ENCODE data around the gene COL7A1.

Gene COL7A1

DNA sequence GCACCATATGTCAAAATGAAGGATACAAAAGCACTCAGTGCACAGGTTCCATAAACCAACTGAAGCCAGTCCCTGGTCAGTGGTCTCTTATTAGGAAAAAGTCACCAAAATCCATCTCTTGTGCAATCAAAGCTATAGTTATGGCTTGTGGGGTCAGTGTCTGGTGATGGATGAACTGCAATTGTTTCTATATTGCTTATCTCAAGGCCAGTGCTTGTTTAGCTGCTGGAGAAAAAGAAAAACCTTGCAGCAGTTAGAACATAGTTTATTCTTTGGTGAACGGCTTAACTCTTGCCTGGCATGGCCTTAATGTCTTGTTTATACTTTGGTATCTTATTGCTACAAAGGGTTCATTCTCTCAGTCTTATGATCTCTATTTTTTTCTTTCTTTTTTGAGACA, 17.2 kb upstream of the COL7A1 start:
- Histone ChIP-seq H3K9ac (ENCODE audit: low read depth, low read length) (no peak overlapping the region), H3K9me3 (ENCODE audit: control insufficient read depth, insufficient read depth, low read length) (peaks cover under 1% of the 10 kb centered on the region), H3K4me3 (ENCODE audit: low read depth, low read length) (no peak overlapping the region), H3K27me3 (ENCODE audit: control insufficient read depth, insufficient read depth, low read length) (no peaks in the 10 kb centered on the region), H3K36me3 (ENCODE audit: control insufficient read depth, insufficient read depth, low read length) (peaks cover 5% of the 10 kb centered on the region), H3K4me1 (ENCODE audit: control insufficient read depth, insufficient read depth, low read length) (no peaks in the 10 kb centered on the region)

DNA sequence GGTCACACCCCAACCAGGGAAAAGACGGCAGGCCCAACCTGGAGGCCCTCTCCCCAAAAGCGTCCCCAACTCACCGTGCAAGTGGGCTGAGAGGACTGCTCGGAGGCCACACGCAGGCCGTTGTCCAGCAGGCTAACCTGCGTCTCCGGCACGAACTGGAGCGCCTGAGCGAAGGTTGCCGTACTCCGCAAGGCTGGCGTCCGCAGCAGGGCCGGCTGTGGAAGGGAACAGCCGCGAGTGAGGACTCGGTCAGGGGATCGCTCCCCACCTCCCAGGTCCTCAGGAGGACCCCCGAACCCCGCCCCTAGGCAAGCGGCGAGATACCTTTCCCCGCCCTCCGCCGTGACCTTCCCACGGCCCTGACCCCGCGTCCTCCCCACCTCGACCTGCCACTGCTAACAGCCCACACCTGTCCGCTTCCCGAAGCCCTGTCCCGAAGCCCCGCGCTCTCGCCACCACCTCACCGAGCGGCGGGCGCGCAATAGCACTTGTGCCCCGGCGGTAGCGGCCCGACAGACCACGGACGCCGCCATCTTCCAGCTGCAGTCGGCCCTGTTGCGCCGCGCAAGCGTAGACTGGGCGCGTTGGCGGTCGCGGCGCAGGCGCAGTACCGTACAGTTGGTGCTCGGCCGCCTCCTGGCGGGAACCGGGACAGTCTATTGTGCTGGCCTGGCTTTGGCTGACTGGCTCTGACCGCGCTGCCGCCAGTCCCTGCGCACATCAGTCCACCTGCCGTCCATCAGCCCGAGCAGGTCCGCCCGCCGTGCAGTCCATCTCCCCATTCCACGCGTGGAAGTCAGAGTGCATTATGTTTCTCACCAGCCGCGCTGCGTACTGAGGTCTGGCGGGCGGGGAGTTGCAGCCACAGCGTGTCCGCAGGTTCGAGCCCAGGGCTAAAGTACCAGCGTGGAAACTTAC, 14.2 kb upstream of the COL7A1 start, which contains the start of gene UQCRC1:
Gene UQCRC1 (minus strand): TSS at position 559 of the 918 bp plus-strand sequence. CDS start 26 bp downstream, at position 533.
- Histone ChIP-seq H3K4me3 (ENCODE audit: low read depth, low read length) (peak within 1 kb of the TSS; percentile 98), H3K4me1 (ENCODE audit: control insufficient read depth, insufficient read depth, low read length) (no peaks in the 10 kb centered on the region), H3K36me3 (ENCODE audit: control insufficient read depth, insufficient read depth, low read length) (peaks cover 23% of the 10 kb centered on the region), H3K9me3 (ENCODE audit: control insufficient read depth, insufficient read depth, low read length) (no peaks in the 10 kb centered on the region), H3K27me3 (ENCODE audit: control insufficient read depth, insufficient read depth, low read length) (no peaks in the 10 kb centered on the region), H3K9ac (ENCODE audit: low read depth, low read length) (peak within 1 kb of the TSS; percentile 89)

- peaks cover 42% of the 10 kb centered on the region for H3K36me3 ChIP-seq (ENCODE audit: control insufficient read depth, insufficient read depth, low read length)
- H3K27me3 ChIP-seq (ENCODE audit: control insufficient read depth, insufficient read depth, low read length): no peaks in the 10 kb centered on the region
- no peaks in the 10 kb centered on the region for H3K4me1 ChIP-seq (ENCODE audit: control insufficient read depth, insufficient read depth, low read length)
- H3K9me3 ChIP-seq (ENCODE audit: control insufficient read depth, insufficient read depth, low read length): no peaks in the 10 kb centered on the region
- H3K9ac ChIP-seq (ENCODE audit: low read depth, low read length): no peak overlapping the region
- H3K4me3 ChIP-seq (ENCODE audit: low read depth, low read length): no peak overlapping the region
Measured at GRCh38 chr3:48607519-48607918, 12.4 kb upstream of the COL7A1 start.

- H3K27me3 ChIP-seq (ENCODE audit: control insufficient read depth, insufficient read depth, low read length): no peaks in the 10 kb centered on the region
- peaks cover 85% of the 10 kb centered on the region for H3K36me3 ChIP-seq (ENCODE audit: control insufficient read depth, insufficient read depth, low read length)
Measured at GRCh38 chr3:48601622-48601994, 6.5 kb upstream of the COL7A1 start.

GRCh38 chr3:48600711-48601621, 5.8 kb upstream of the COL7A1 start:
- no peak overlapping the region for H3K9ac ChIP-seq (ENCODE audit: low read depth, low read length)
- H3K4me1 ChIP-seq (ENCODE audit: control insufficient read depth, insufficient read depth, low read length): peaks cover 3% of the 10 kb centered on the region
- H3K9me3 ChIP-seq (ENCODE audit: control insufficient read depth, insufficient read depth, low read length): no peaks in the 10 kb centered on the region
- no peaks in the 10 kb centered on the region for H3K27me3 ChIP-seq (ENCODE audit: control insufficient read depth, insufficient read depth, low read length)
- peaks cover 83% of the 10 kb centered on the region for H3K36me3 ChIP-seq (ENCODE audit: control insufficient read depth, insufficient read depth, low read length)
- H3K4me3 ChIP-seq (ENCODE audit: low read depth, low read length): no peak overlapping the region

More at GRCh38 chr3:48601622-48601994, 6.5 kb upstream of the COL7A1 start:
- Histone ChIP-seq H3K4me3 (ENCODE audit: low read depth, low read length) (no peak overlapping the region), H3K9me3 (ENCODE audit: control insufficient read depth, insufficient read depth, low read length) (no peaks in the 10 kb centered on the region), H3K9ac (ENCODE audit: low read depth, low read length) (no peak overlapping the region), H3K4me1 (ENCODE audit: control insufficient read depth, insufficient read depth, low read length) (no peaks in the 10 kb centered on the region)

- no peak overlapping the region for H3K4me3 ChIP-seq (ENCODE audit: low read depth, low read length)
- no peak overlapping the region for H3K9ac ChIP-seq (ENCODE audit: low read depth, low read length)
- peaks cover 70% of the 10 kb centered on the region for H3K36me3 ChIP-seq (ENCODE audit: control insufficient read depth, insufficient read depth, low read length)
- no peaks in the 10 kb centered on the region for H3K27me3 ChIP-seq (ENCODE audit: control insufficient read depth, insufficient read depth, low read length)
- peaks cover 4% of the 10 kb centered on the region for H3K4me1 ChIP-seq (ENCODE audit: control insufficient read depth, insufficient read depth, low read length)
- H3K9me3 ChIP-seq (ENCODE audit: control insufficient read depth, insufficient read depth, low read length): no peaks in the 10 kb centered on the region
Measured at GRCh38 chr3:48599509-48600285, 4.6 kb upstream of the COL7A1 start.

GRCh38 chr3:48599077-48599501, 4.0 kb upstream of the COL7A1 start:
- H3K27me3 ChIP-seq (ENCODE audit: control insufficient read depth, insufficient read depth, low read length): no peaks in the 10 kb centered on the region
- no peak overlapping the region for H3K9ac ChIP-seq (ENCODE audit: low read depth, low read length)
- H3K36me3 ChIP-seq (ENCODE audit: control insufficient read depth, insufficient read depth, low read length): peaks cover 64% of the 10 kb centered on the region
- peaks cover 5% of the 10 kb centered on the region for H3K4me1 ChIP-seq (ENCODE audit: control insufficient read depth, insufficient read depth, low read length)
- no peak overlapping the region for H3K4me3 ChIP-seq (ENCODE audit: low read depth, low read length)
- no peaks in the 10 kb centered on the region for H3K9me3 ChIP-seq (ENCODE audit: control insufficient read depth, insufficient read depth, low read length)

DNA sequence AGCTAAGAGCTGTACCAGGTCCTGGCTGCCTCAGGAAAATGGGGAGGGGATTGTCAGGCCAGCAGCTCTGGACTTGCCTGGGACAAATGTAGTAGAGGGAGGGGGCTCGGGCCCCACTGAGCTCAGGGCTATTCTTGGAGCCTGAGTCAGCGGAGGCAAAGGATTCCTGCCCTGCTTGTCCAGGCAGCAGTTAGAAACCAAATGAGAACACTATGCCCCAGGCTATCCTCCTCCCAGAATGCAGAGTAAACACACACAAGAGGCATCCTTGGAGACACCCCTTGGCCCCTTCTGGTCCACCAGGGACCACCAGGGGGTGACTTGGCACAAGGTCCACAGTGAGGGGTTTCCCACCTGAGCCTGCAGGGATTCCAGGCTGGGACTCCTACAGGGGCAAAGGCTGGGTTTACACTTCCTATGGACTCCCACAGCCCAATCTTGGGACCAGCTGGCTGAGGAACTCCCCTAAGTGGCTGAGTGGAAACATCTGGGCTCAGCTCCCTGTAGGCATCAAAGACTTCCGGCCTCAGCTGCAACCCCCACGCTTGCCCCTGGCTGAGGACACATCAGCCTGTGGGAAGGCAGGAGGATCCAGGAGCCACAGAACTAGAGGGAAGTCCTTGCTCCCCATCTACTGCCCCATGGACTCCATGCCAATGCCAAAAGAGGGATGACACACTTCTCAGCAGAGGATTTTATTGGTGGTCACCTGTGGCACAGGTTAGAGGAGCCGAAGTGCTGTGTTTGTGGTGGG, 3.4 kb upstream of the COL7A1 start:
- no peaks in the 10 kb centered on the region for H3K9me3 ChIP-seq (ENCODE audit: control insufficient read depth, insufficient read depth, low read length)
- peaks cover 9% of the 10 kb centered on the region for H3K4me1 ChIP-seq (ENCODE audit: control insufficient read depth, insufficient read depth, low read length)
- no peak overlapping the region for H3K9ac ChIP-seq (ENCODE audit: low read depth, low read length)
- no peak overlapping the region for H3K4me3 ChIP-seq (ENCODE audit: low read depth, low read length)
- no peaks in the 10 kb centered on the region for H3K27me3 ChIP-seq (ENCODE audit: control insufficient read depth, insufficient read depth, low read length)
- peaks cover 59% of the 10 kb centered on the region for H3K36me3 ChIP-seq (ENCODE audit: control insufficient read depth, insufficient read depth, low read length)

GRCh38 chr3:48597408-48597800, 2.3 kb upstream of the COL7A1 start:
- H3K9me3 ChIP-seq (ENCODE audit: control insufficient read depth, insufficient read depth, low read length): no peaks in the 10 kb centered on the region
- H3K9ac ChIP-seq (ENCODE audit: low read depth, low read length): no peak overlapping the region
- H3K4me1 ChIP-seq (ENCODE audit: control insufficient read depth, insufficient read depth, low read length): peaks cover 9% of the 10 kb centered on the region
- peaks cover 59% of the 10 kb centered on the region for H3K36me3 ChIP-seq (ENCODE audit: control insufficient read depth, insufficient read depth, low read length)
- H3K27me3 ChIP-seq (ENCODE audit: control insufficient read depth, insufficient read depth, low read length): no peaks in the 10 kb centered on the region
- H3K4me3 ChIP-seq (ENCODE audit: low read depth, low read length): no peak overlapping the region

DNA sequence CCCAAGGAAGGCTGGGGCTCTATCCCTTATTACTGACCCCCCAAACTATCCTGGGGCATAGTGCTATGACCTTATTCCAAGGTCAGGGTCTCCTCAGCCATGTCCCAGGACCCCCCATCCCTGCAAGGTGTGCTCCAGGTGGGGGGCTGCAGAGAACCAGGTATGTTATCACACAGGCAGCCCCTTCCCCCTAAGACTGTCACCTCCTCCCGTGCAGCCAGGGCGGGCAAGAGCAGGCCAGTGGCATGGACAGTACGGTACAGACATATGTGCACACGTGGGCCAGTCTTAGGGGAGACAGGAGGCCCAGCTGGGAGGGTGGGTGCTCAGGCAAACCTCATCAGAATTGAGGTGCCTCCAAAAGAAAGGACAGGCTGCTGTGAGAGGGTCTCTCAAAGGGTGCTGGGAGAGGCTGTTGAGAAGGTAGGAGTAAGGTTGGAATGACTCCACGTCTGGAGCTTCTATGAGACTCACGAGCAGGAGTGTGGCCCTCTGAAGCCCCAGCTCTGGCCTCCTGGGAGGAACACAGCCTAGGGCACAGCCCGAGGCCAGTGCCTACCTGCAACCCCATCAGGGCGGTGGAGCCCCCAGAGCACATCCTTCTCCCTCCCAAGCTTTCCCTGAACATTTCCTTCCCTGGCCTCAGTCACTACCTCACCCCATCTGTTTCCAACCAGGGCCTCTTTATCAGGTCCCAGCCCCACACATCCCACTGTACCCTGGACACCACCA, 1.7 kb upstream of the COL7A1 start:
- H3K4me3 ChIP-seq (ENCODE audit: low read depth, low read length): no peak overlapping the region
- peaks cover 61% of the 10 kb centered on the region for H3K36me3 ChIP-seq (ENCODE audit: control insufficient read depth, insufficient read depth, low read length)
- H3K9ac ChIP-seq (ENCODE audit: low read depth, low read length): no peak overlapping the region
- H3K27me3 ChIP-seq (ENCODE audit: control insufficient read depth, insufficient read depth, low read length): no peaks in the 10 kb centered on the region
- H3K4me1 ChIP-seq (ENCODE audit: control insufficient read depth, insufficient read depth, low read length): peaks cover 9% of the 10 kb centered on the region
- H3K9me3 ChIP-seq (ENCODE audit: control insufficient read depth, insufficient read depth, low read length): no peaks in the 10 kb centered on the region

Data from iPS-15b (cell line).